ENCODE data around the gene FBXL16. TPM values are rescaled to one million over a fixed set of nuclear protein-coding genes. Genes with fewer than 3 reads are reported as not detected.
"Not testable (repeated sequence)": the region's sequence is repeated elsewhere in the genome, so short reads cannot be mapped to it uniquely, and the experiment has no call there.

Gene FBXL16
- polyA plus RNA-seq (2013, experiment 1 of 2): 1.1 TPM
- 1.2 TPM for polyA plus RNA-seq (2013, experiment 2 of 2)

GRCh38 chr16:705431-706188, at the start of gene FBXL16:
FBXL16 (minus strand) TSS chr16:705801; CDS start chr16:697405, 8,396 bp downstream.
- no peak for DNase-seq
- peak within 1 kb of the TSS; percentile 11 for H3K9ac ChIP-seq (ENCODE audit: low read length)
- H2AK5ac ChIP-seq (ENCODE audit: low read length): no peak within 1 kb of the TSS
- H3K18ac ChIP-seq (ENCODE audit: low read length): no peak within 1 kb of the TSS
- H3K23ac ChIP-seq (ENCODE audit: low read length): no peak within 1 kb of the TSS
- no peak within 1 kb of the TSS for H3K27ac ChIP-seq (ENCODE audit: low read depth, low read length)
- H3K36me3 ChIP-seq (ENCODE audit: control insufficient read depth, insufficient read depth, low read length): no peaks in the 10 kb centered on the region
- H3K4ac ChIP-seq (ENCODE audit: low read depth, low read length): no peak within 1 kb of the TSS
- no peaks in the 10 kb centered on the region for H3K4me1 ChIP-seq (ENCODE audit: control insufficient read depth, low read depth, low read length)
- no peak within 1 kb of the TSS for H4K5ac ChIP-seq (ENCODE audit: low read length)
- H2BK15ac ChIP-seq (replicated peaks; ENCODE audit: low read depth): no peak within 1 kb of the TSS
- no peaks in the 10 kb centered on the region for H3K79me2 ChIP-seq (ENCODE audit: control insufficient read depth, insufficient read depth, low read length)
- peaks cover 38% of the 10 kb centered on the region for H3K27me3 ChIP-seq (ENCODE audit: insufficient read depth, low read length, poor library complexity)
- H4K8ac ChIP-seq (ENCODE audit: low read depth, low read length): no peak within 1 kb of the TSS
- H2BK120ac ChIP-seq (ENCODE audit: low read depth, low read length): no peak within 1 kb of the TSS
- H3K79me1 ChIP-seq (ENCODE audit: low read length): no peaks in the 10 kb centered on the region
- H3K4me3 ChIP-seq (ENCODE audit: low read length): no peak within 1 kb of the TSS
- H2BK5ac ChIP-seq (ENCODE audit: low read length): no peak within 1 kb of the TSS
- peak within 1 kb of the TSS; percentile 18 for H3K4me2 ChIP-seq (ENCODE audit: low read length)
- no peak within 1 kb of the TSS for H3K56ac ChIP-seq (ENCODE audit: low read length)
- WGBS (ENCODE audit: extremely low coverage, insufficient coverage, low lambda C conversion rate): no CpG with 5 or more reads among the region's 115 CpGs

GRCh38 chr16:754656-755055, 49.1 kb upstream of the FBXL16 start:
- Histone ChIP-seq H3K36me3 (ENCODE audit: control insufficient read depth, insufficient read depth, low read length) (no peaks in the 10 kb centered on the region), H3K79me1 (ENCODE audit: low read length) (no peaks in the 10 kb centered on the region), H3K27me3 (ENCODE audit: insufficient read depth, low read length, poor library complexity) (no peaks in the 10 kb centered on the region), H3K56ac (ENCODE audit: low read length) (no peak overlapping the region), H4K8ac (ENCODE audit: low read depth, low read length) (no peak overlapping the region), H3K4ac (ENCODE audit: low read depth, low read length) (no peak overlapping the region), H3K79me2 (ENCODE audit: control insufficient read depth, insufficient read depth, low read length) (no peaks in the 10 kb centered on the region), H3K9ac (ENCODE audit: low read length) (no peak overlapping the region), H2BK120ac (ENCODE audit: low read depth, low read length) (no peak overlapping the region), H3K27ac (ENCODE audit: low read depth, low read length) (no peak overlapping the region), H3K18ac (ENCODE audit: low read length) (no peak overlapping the region), H3K4me1 (ENCODE audit: control insufficient read depth, low read depth, low read length) (no peaks in the 10 kb centered on the region), H3K4me2 (ENCODE audit: low read length) (no peak overlapping the region), H4K5ac (ENCODE audit: low read length) (no peak overlapping the region), H2BK15ac (replicated peaks; ENCODE audit: low read depth) (no peak overlapping the region), H2BK5ac (ENCODE audit: low read length) (no peak overlapping the region), H3K23ac (ENCODE audit: low read length) (no peak overlapping the region), H3K4me3 (ENCODE audit: low read length) (no peak overlapping the region), H2AK5ac (ENCODE audit: low read length) (no peak overlapping the region)
- DNase-seq: no peak
- no CpG with 5 or more reads among the region's 11 CpGs for WGBS (ENCODE audit: extremely low coverage, insufficient coverage, low lambda C conversion rate)

GRCh38 chr16:754121-754607, 48.6 kb upstream of the FBXL16 start:
- H2BK15ac ChIP-seq (replicated peaks; ENCODE audit: low read depth): not testable (repeated sequence)

GRCh38 chr16:752007-752312, 46.4 kb upstream of the FBXL16 start:
- Histone ChIP-seq H2BK15ac (replicated peaks; ENCODE audit: low read depth) (no peak overlapping the region), H3K4ac (ENCODE audit: low read depth, low read length) (no peak overlapping the region), H3K79me2 (ENCODE audit: control insufficient read depth, insufficient read depth, low read length) (no peaks in the 10 kb centered on the region), H4K8ac (ENCODE audit: low read depth, low read length) (no peak overlapping the region), H3K56ac (ENCODE audit: low read length) (no peak overlapping the region), H2BK120ac (ENCODE audit: low read depth, low read length) (no peak overlapping the region), H3K27ac (ENCODE audit: low read depth, low read length) (no peak overlapping the region), H2AK5ac (ENCODE audit: low read length) (no peak overlapping the region), H2BK5ac (ENCODE audit: low read length) (no peak overlapping the region), H3K4me1 (ENCODE audit: control insufficient read depth, low read depth, low read length) (no peaks in the 10 kb centered on the region), H3K23ac (ENCODE audit: low read length) (no peak overlapping the region), H3K4me2 (ENCODE audit: low read length) (no peak overlapping the region), H3K27me3 (ENCODE audit: insufficient read depth, low read length, poor library complexity) (no peaks in the 10 kb centered on the region), H3K36me3 (ENCODE audit: control insufficient read depth, insufficient read depth, low read length) (no peaks in the 10 kb centered on the region), H3K18ac (ENCODE audit: low read length) (no peak overlapping the region), H4K5ac (ENCODE audit: low read length) (no peak overlapping the region), H3K9ac (ENCODE audit: low read length) (no peak overlapping the region), H3K79me1 (ENCODE audit: low read length) (no peaks in the 10 kb centered on the region), H3K4me3 (ENCODE audit: low read length) (no peak overlapping the region)
- no CpG with 5 or more reads among the region's 10 CpGs for WGBS (ENCODE audit: extremely low coverage, insufficient coverage, low lambda C conversion rate)
- DNase-seq: no peak

More at GRCh38 chr16:754121-754607, 48.6 kb upstream of the FBXL16 start:
- H2BK5ac ChIP-seq (ENCODE audit: low read length); H2BK120ac ChIP-seq (ENCODE audit: low read depth, low read length); H3K18ac ChIP-seq (ENCODE audit: low read length); H3K4me2 ChIP-seq (ENCODE audit: low read length); H3K79me1 ChIP-seq (ENCODE audit: low read length); DNase-seq; H4K5ac ChIP-seq (ENCODE audit: low read length); H2AK5ac ChIP-seq (ENCODE audit: low read length); H4K8ac ChIP-seq (ENCODE audit: low read depth, low read length); H3K4me1 ChIP-seq (ENCODE audit: control insufficient read depth, low read depth, low read length); H3K36me3 ChIP-seq (ENCODE audit: control insufficient read depth, insufficient read depth, low read length); H3K4ac ChIP-seq (ENCODE audit: low read depth, low read length); H3K9ac ChIP-seq (ENCODE audit: low read length); H3K23ac ChIP-seq (ENCODE audit: low read length); H3K79me2 ChIP-seq (ENCODE audit: control insufficient read depth, insufficient read depth, low read length); H3K4me3 ChIP-seq (ENCODE audit: low read length); H3K56ac ChIP-seq (ENCODE audit: low read length); H3K27me3 ChIP-seq (ENCODE audit: insufficient read depth, low read length, poor library complexity); H3K27ac ChIP-seq (ENCODE audit: low read depth, low read length): not testable (repeated sequence)
- WGBS (ENCODE audit: extremely low coverage, insufficient coverage, low lambda C conversion rate): no CpG with 5 or more reads among the region's 11 CpGs

GRCh38 chr16:751152-752006, 45.8 kb upstream of the FBXL16 start:
- H3K56ac ChIP-seq (ENCODE audit: low read length): no peak overlapping the region
- H4K5ac ChIP-seq (ENCODE audit: low read length): no peak overlapping the region
- no peak overlapping the region for H2BK120ac ChIP-seq (ENCODE audit: low read depth, low read length)
- H3K18ac ChIP-seq (ENCODE audit: low read length): no peak overlapping the region
- no peaks in the 10 kb centered on the region for H3K79me1 ChIP-seq (ENCODE audit: low read length)
- H3K27me3 ChIP-seq (ENCODE audit: insufficient read depth, low read length, poor library complexity): no peaks in the 10 kb centered on the region
- no peak overlapping the region for H2BK5ac ChIP-seq (ENCODE audit: low read length)
- H3K4me1 ChIP-seq (ENCODE audit: control insufficient read depth, low read depth, low read length): no peaks in the 10 kb centered on the region
- no CpG with 5 or more reads among the region's 39 CpGs for WGBS (ENCODE audit: extremely low coverage, insufficient coverage, low lambda C conversion rate)
- H3K36me3 ChIP-seq (ENCODE audit: control insufficient read depth, insufficient read depth, low read length): no peaks in the 10 kb centered on the region
- no peak overlapping the region for H2BK15ac ChIP-seq (replicated peaks; ENCODE audit: low read depth)
- H3K4me2 ChIP-seq (ENCODE audit: low read length): no peak overlapping the region
- H3K79me2 ChIP-seq (ENCODE audit: control insufficient read depth, insufficient read depth, low read length): no peaks in the 10 kb centered on the region
- H3K4me3 ChIP-seq (ENCODE audit: low read length): no peak overlapping the region
- H3K4ac ChIP-seq (ENCODE audit: low read depth, low read length): no peak overlapping the region
- no peak overlapping the region for H3K9ac ChIP-seq (ENCODE audit: low read length)
- DNase-seq: no peak
- H4K8ac ChIP-seq (ENCODE audit: low read depth, low read length): no peak overlapping the region
- no peak overlapping the region for H3K23ac ChIP-seq (ENCODE audit: low read length)
- no peak overlapping the region for H3K27ac ChIP-seq (ENCODE audit: low read depth, low read length)
- no peak overlapping the region for H2AK5ac ChIP-seq (ENCODE audit: low read length)

All from mesendoderm (in vitro differentiated cells).